Gastroesophageal sphincter (tissue), 2 donors: ENCODE measurements around the gene LGALS16.

Experiments used
- EP300 ChIP-seq: sonication (generic); formaldehyde crosslinking; IDR thresholded peaks from one replicate; pipeline ENCODE4 v1.6.1; 2017; ENCODE audit warnings: antibody characterized with exemption, mild to moderate bottlenecking
- POLR2A ChIP-seq, 2 donors: fragments of 450-650 bp; IDR thresholded peaks; one replicate each; pipeline ENCODE4 v1.6.1; 2017; ENCODE audit warnings: antibody characterized with exemption in 2 of 2, mild to moderate bottlenecking in 2 of 2, moderate library complexity in 1 of 2

DNA sequence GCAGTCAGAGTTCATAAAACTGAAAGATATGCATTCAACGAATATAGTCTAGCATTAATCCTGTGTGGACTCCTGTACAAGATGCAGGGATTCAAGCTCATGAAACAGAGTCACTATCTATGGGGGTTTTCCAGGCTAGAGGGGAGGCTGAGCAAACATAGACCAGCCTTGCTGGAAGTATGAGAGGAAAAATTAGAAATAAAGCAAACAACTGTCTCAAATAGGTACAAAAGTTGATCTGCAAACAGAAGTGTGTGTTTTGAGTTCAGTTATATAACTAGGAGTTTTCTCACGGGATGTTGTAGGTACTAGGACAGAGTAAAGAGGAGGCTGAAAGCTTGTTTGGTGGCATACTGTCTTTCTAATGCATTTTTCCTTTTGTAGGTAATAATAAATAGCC, 40.0 kb downstream of the LGALS16 start:
- TF ChIP-seq POLR2A (IDR thresholded peaks at IDR 0.05), result no peak
- TF ChIP-seq EP300, result no peak
